Endothelial cell of umbilical vein (primary cell): Measurements from ENCODE around the gene TARS2. TPM values are rescaled to one million over a fixed set of nuclear protein-coding genes. Genes with fewer than 3 reads are reported as not detected.

Experiments
- BruUV-seq: library from RNA; stranded (reverse); fragments of 400-500 nt; replicated peaks from 2 replicates; lab custom pipeline; 2021; lab: Mats Ljungman, UMichigan
- CTCF ChIA-PET: fragments of 300-600, 350-600 bp; sonication (Branson Sonifier 250); formaldehyde crosslinking; loops from one replicate; lab custom pipeline; 2021; ENCODE audit warnings: antibody characterized with exemption, inconsistent platforms; lab: Charles Lee
- POLR2A ChIA-PET: fragments of 300-600, 350-600 bp; sonication (Branson Sonifier 250); formaldehyde crosslinking; loops from one replicate; lab custom pipeline; 2021; ENCODE audit warnings: antibody characterized with exemption, inconsistent platforms; lab: Charles Lee
- DNase-seq: peaks from one replicate; pipeline ENCODE4 v3.0.0-alpha.2; 2011; ENCODE audit warnings: low read depth, low spot score
- FAIRE-seq: peaks from 2 replicates; lab custom pipeline; 2011; peaks lifted over from hg19 to GRCh38; lab: Jason Lieb, UNC
- H2AFZ ChIP-seq: 2 replicates; pipeline ENCODE4 v1.6.0; 2012; ENCODE audit warnings: low read depth, low read length, control low read depth, inconsistent platforms
- H3K27ac ChIP-seq: 2 replicates; pipeline ENCODE4 v1.5.1; 2011; ENCODE audit warnings: low read depth, mild to moderate bottlenecking, control low read depth, low read length, moderate library complexity; ENCODE audit not compliant: insufficient read depth
- H3K27me3 ChIP-seq, 2 experiments: 2 replicates each; pipeline versions ENCODE4 v1.6.0 to v1.6.1; 2011; ENCODE audit warnings: low read length in 2 of 2, mixed read lengths in 1 of 2; ENCODE audit not compliant: control insufficient read depth in 2 of 2, insufficient read depth in 2 of 2
- H3K36me3 ChIP-seq, 2 experiments: 2 replicates in 1 of 2; 3 replicates in 1 of 2; pipeline ENCODE4 v1.5.1; 2011; ENCODE audit warnings: low read length in 2 of 2, mild to moderate bottlenecking in 1 of 2, moderate library complexity in 1 of 2; ENCODE audit not compliant: control insufficient read depth in 2 of 2, insufficient read depth in 2 of 2; ENCODE audit errors: extremely low read depth in 1 of 2
- H3K4me1 ChIP-seq: 3 replicates; pipeline ENCODE4 v1.5.1; 2011; ENCODE audit warnings: mild to moderate bottlenecking, low read length; ENCODE audit not compliant: control insufficient read depth, insufficient read depth; ENCODE audit errors: extremely low read depth
- H3K4me2 ChIP-seq: 2 replicates; pipeline ENCODE4 v1.6.1; 2011; ENCODE audit warnings: low read length, control low read depth, mixed read lengths; ENCODE audit not compliant: insufficient read depth
- H3K4me3 ChIP-seq, 3 experiments: fragments of 200-600 bp in 1 of 3; sonication (generic), shearing (Covaris generic) in 1 of 3; replicated peaks in 1 of 3; 2 replicates each; pipeline ENCODE4 v1.5.1; 2011 to 2016; ENCODE audit warnings: control low read depth in 3 of 3, low read length in 3 of 3, mild to moderate bottlenecking in 2 of 3, inconsistent platforms in 1 of 3, low read depth in 1 of 3, moderate library complexity in 1 of 3; ENCODE audit not compliant: insufficient read depth in 1 of 3
- H3K79me2 ChIP-seq: 2 replicates; pipeline ENCODE4 v1.6.0; 2012; ENCODE audit warnings: low read length, inconsistent platforms; ENCODE audit not compliant: control insufficient read depth, insufficient read depth
- H3K9ac ChIP-seq: replicated peaks from 2 replicates; pipeline ENCODE3; 2011; ENCODE audit warnings: low read length, control low read depth; ENCODE audit not compliant: insufficient read depth; ENCODE audit errors: extremely low read depth
- H3K9me1 ChIP-seq: replicated peaks from 3 replicates; pipeline ENCODE4 v1.6.0; 2011; ENCODE audit warnings: mild to moderate bottlenecking, low read length; ENCODE audit not compliant: control insufficient read depth, insufficient read depth; ENCODE audit errors: extremely low read depth
- H3K9me3 ChIP-seq: replicated peaks from 2 replicates; pipeline ENCODE4 v1.5.1; 2012; ENCODE audit warnings: low read length, inconsistent platforms; ENCODE audit not compliant: control insufficient read depth, insufficient read depth
- H4K20me1 ChIP-seq: replicated peaks from 2 replicates; pipeline ENCODE3; 2011; ENCODE audit warnings: mild to moderate bottlenecking, low read length; ENCODE audit not compliant: control insufficient read depth, insufficient read depth; ENCODE audit errors: extremely low read depth
- EZH2 ChIP-seq: IDR thresholded peaks from 2 replicates; pipeline ENCODE4 v1.6.1; 2012; ENCODE audit warnings: borderline replicate concordance, low read depth, mild to moderate bottlenecking, moderate library complexity, low read length, inconsistent platforms; ENCODE audit not compliant: severe bottlenecking
- FOS ChIP-seq: IDR thresholded peaks from 2 replicates; pipeline ENCODE4 v1.6.1; 2011; ENCODE audit warnings: mild to moderate bottlenecking, low read length, moderate library complexity, borderline replicate concordance; ENCODE audit not compliant: insufficient read depth
- GATA2 ChIP-seq: IDR thresholded peaks from 2 replicates; pipeline ENCODE4 v1.7.0; 2011; ENCODE audit warnings: low read depth, mild to moderate bottlenecking, moderate library complexity, mixed read lengths, low read length; ENCODE audit not compliant: insufficient read length, insufficient read depth
- JUN ChIP-seq: IDR thresholded peaks from 2 replicates; pipeline ENCODE4 v1.6.1; 2011; ENCODE audit warnings: borderline replicate concordance, low read depth; ENCODE audit not compliant: insufficient read length, insufficient read depth
- MYC ChIP-seq: IDR thresholded peaks from one replicate; pipeline ENCODE4 v1.6.1; 2011; ENCODE audit warnings: mild to moderate bottlenecking, low read depth, low read length
- POLR2A ChIP-seq: IDR thresholded peaks from 2 replicates; pipeline ENCODE4 v1.6.1; 2012; ENCODE audit warnings: low read depth, mild to moderate bottlenecking, control low read depth, low read length
- POLR2AphosphoS5 ChIP-seq: IDR thresholded peaks from 2 replicates; pipeline ENCODE4 v1.6.1; 2012; ENCODE audit warnings: low read depth, mild to moderate bottlenecking, control low read depth, low read length, moderate library complexity; ENCODE audit not compliant: insufficient read depth
- dilution Hi-C: fragments of 300-500 bp; cut with MboI; formaldehyde crosslinking; loops from one replicate; pipeline ENCODE4 v1.15.0; 2019; ENCODE audit warnings: low sequenced_read_pairs; ENCODE audit not compliant: extremely low pct_ligation_motif_present
- intact Hi-C: fragments of 100-400 bp; cut with micrococcal nuclease; formaldehyde crosslinking; loops from one replicate; pipeline ENCODE4 v1.10.0; 2022
- polyA plus RNA-seq, 4 experiments: library from polyadenylated mRNA; depleted of rRNA in 3 of 4; stranded (reverse) in 3 of 4; unstranded in 1 of 4; fragments of >200 nt; gene quantifications; 2 replicates each; pipeline versions ENCODE4 v1.2.1 to v1.2.3, GENCODE V29; 2011 to 2012; ENCODE audit warnings: missing spikeins in 1 of 4
- total RNA-seq: library from RNA; stranded (reverse); gene quantifications from 2 replicates; pipeline ENCODE4 v1.2.3, GENCODE V29; 2021
- TF ChIP-seq, protein P1 (sequence below): IDR thresholded peaks from 2 replicates; pipeline ENCODE4 v1.6.1; 2011; ENCODE audit not compliant: insufficient read depth, insufficient read length
- TF ChIP-seq, protein P2 (sequence below), 2 donors: IDR thresholded peaks; 1 replicate in 1 of 2; 2 replicates in 1 of 2; pipeline ENCODE4 v1.5.1; 2011; ENCODE audit warnings: low read length in 2 of 2, mild to moderate bottlenecking in 2 of 2, moderate library complexity in 2 of 2, control low read depth in 1 of 2, inconsistent platforms in 1 of 2, low read depth in 1 of 2; ENCODE audit not compliant: insufficient read depth in 1 of 2; ENCODE audit errors: extremely low read depth in 1 of 2

The TARS2 gene
- total and polyA plus RNA-seq, 2 donors (not counting 3 experiments of a cell fraction or from before 2014, with no cell fraction given): 21.5 to 22.0 TPM

- intact Hi-C loops: loop anchor here (1.0 to 2.0 kb wide), 4 partner anchors 21 to 71 kb away; partner anchors contain the start of genes ECM1 and FALEC
- H4K20me1 ChIP-seq: no peaks in the 10 kb centered on the region
- H3K4me3 ChIP-seq: peak overlapping the region; percentile 53 to 81 (median 65)
- peaks cover 7% of the 10 kb centered on the region for H3K4me1 ChIP-seq
- no peaks in the 10 kb centered on the region for H3K79me2 ChIP-seq
- H3K27me3 ChIP-seq: no peaks in the 10 kb centered on the region
- ChIA-PET POLR2A (interaction anchor here (0.6 kb wide), 1 partner anchor 183 kb away, joined by 8 read pairs; no protein-coding TSS in a partner anchor), CTCF (interaction anchor here (1.1 to 1.2 kb wide), 2 partner anchors 28 to 45 kb away, joined by 3 to 8 read pairs; partner anchors contain the start of gene FALEC)
- dilution Hi-C loops: no loop called here
- DNase-seq (no peak), FAIRE-seq (peak; percentile 66)
- TF ChIP-seq, protein P1, sequence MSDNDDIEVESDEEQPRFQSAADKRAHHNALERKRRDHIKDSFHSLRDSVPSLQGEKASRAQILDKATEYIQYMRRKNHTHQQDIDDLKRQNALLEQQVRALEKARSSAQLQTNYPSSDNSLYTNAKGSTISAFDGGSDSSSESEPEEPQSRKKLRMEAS: no peak
- no peak for TF ChIP-seq GATA2
- TF ChIP-seq FOS: no peak
- TF ChIP-seq POLR2AphosphoS5: no peak
- TF ChIP-seq JUN: no peak
- no peak for TF ChIP-seq EZH2
- no peak for TF ChIP-seq MYC
- peak overlapping the region; percentile 87 for H3K4me2 ChIP-seq
- H2AFZ ChIP-seq: peak overlapping the region; percentile 17
- H3K9me1 ChIP-seq: no peaks in the 10 kb centered on the region
- H3K9ac ChIP-seq: peak overlapping the region; percentile 75
- H3K27ac ChIP-seq: peak overlapping the region; percentile 26
- no TSS peak for BruUV-seq
- H3K9me3 ChIP-seq: no peaks in the 10 kb centered on the region
- peaks cover 3 to 7% of the 10 kb centered on the region in 2 experiments for H3K36me3 ChIP-seq
Observed at GRCh38 chr1:150487763-150488115, 520 bp downstream of the TARS2 start.

DNA sequence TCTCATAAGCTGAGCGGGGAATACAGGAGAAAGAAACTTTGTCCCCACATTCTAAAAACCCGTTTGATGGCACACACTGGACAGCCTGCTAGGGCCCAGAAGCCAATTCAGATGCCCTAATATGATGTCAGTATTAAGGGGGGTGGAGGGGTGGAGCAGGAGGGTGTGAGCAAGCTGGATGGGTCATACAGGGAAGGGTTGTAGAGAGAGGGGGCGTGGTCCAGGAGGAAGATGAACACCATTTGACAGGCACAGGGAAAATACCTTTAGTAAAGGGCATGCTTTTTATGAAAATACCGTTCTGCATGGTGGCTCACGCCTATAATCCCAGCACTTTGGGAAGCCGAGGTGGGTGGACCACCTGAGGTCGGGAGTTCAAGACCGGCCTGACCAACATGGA lies 6.0 kb downstream of the TARS2 start:
- Histone ChIP-seq H3K79me2 (no peaks in the 10 kb centered on the region), H3K4me2 (no peak overlapping the region), H4K20me1 (no peaks in the 10 kb centered on the region), H3K36me3 (peaks cover 3 to 8% of the 10 kb centered on the region in 2 experiments), H2AFZ (no peak overlapping the region), H3K27ac (no peak overlapping the region), H3K27me3 (no peaks in the 10 kb centered on the region), H3K9me1 (no peaks in the 10 kb centered on the region), H3K4me1 (peaks cover 1% of the 10 kb centered on the region), H3K9me3 (no peaks in the 10 kb centered on the region), H3K4me3 (no peak overlapping the region), H3K9ac (no peak overlapping the region)
- no TSS peak for BruUV-seq
- ChIA-PET POLR2A (no interaction called here), CTCF (no interaction called here)
- dilution Hi-C loops (no loop called here), intact Hi-C loops (no loop called here)
- TF ChIP-seq MYC: no peak
- TF ChIP-seq, protein P1: no peak
- TF ChIP-seq POLR2AphosphoS5: no peak
- TF ChIP-seq, protein P2, sequence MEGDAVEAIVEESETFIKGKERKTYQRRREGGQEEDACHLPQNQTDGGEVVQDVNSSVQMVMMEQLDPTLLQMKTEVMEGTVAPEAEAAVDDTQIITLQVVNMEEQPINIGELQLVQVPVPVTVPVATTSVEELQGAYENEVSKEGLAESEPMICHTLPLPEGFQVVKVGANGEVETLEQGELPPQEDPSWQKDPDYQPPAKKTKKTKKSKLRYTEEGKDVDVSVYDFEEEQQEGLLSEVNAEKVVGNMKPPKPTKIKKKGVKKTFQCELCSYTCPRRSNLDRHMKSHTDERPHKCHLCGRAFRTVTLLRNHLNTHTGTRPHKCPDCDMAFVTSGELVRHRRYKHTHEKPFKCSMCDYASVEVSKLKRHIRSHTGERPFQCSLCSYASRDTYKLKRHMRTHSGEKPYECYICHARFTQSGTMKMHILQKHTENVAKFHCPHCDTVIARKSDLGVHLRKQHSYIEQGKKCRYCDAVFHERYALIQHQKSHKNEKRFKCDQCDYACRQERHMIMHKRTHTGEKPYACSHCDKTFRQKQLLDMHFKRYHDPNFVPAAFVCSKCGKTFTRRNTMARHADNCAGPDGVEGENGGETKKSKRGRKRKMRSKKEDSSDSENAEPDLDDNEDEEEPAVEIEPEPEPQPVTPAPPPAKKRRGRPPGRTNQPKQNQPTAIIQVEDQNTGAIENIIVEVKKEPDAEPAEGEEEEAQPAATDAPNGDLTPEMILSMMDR (IDR thresholded peaks at IDR 0.05; ENCODE audit: extremely low read depth in 1 of 2, insufficient read depth in 1 of 2, low read depth in 1 of 2, low read length in 2 of 2): no peak
- TF ChIP-seq POLR2A: no peak
- no peak for TF ChIP-seq GATA2
- no peak for TF ChIP-seq JUN
- no peak for TF ChIP-seq EZH2
- no peak for TF ChIP-seq FOS
- FAIRE-seq (no peak), DNase-seq (no peak)
